Heart right ventricle (tissue), 16 donors: ENCODE measurements around the gene FAAP20. TPM values are rescaled to one million over a fixed set of nuclear protein-coding genes. Genes with fewer than 3 reads are reported as not detected.
A peak's percentile ranks its signal among the peaks of the same experiment; 100 is the strongest.

ENCODE experiments used
- ATAC-seq, 8 donors: fragments of 200-7000 bp; cut with Tn5 transposase; one replicate each; pipeline ENCODE4 v1.9.1; 2020; ENCODE audit warnings: mild to moderate bottlenecking in 8 of 8, moderate library complexity in 8 of 8, moderate number of reproducible peaks in 1 of 8
- DNase-seq, 2 donors: peaks; one replicate each; pipeline ENCODE4 v3.0.0-alpha.2; 2020
- H3K27ac ChIP-seq, 10 donors: fragments of 200-600 bp; sonication (generic) in 2 of 10; one replicate each; pipeline versions ENCODE4 v1.5.0 to v1.8.0; 2020 to 2022; ENCODE audit warnings: mild to moderate bottlenecking in 3 of 10
- H3K27me3 ChIP-seq, 7 donors: fragments of 200-600 bp; one replicate each; pipeline ENCODE4 v1.8.0; 2021 to 2022; ENCODE audit warnings: mild to moderate bottlenecking in 2 of 7
- H3K36me3 ChIP-seq, 9 donors: fragments of 200-600 bp; sonication (generic) in 1 of 9; one replicate each; pipeline versions ENCODE4 v1.5.0 to v1.8.0; 2020 to 2022; ENCODE audit warnings: mild to moderate bottlenecking in 2 of 9
- H3K4me1 ChIP-seq, 9 donors: fragments of 200-600 bp; sonication (generic) in 1 of 9; one replicate each; pipeline versions ENCODE4 v1.5.0 to v1.8.0; 2020 to 2022; ENCODE audit warnings: mild to moderate bottlenecking in 4 of 9
- H3K4me3 ChIP-seq, 10 donors: fragments of 200-600 bp; sonication (generic) in 2 of 10; one replicate each; pipeline versions ENCODE4 v1.5.0 to v1.8.0; 2020 to 2022; ENCODE audit warnings: mild to moderate bottlenecking in 7 of 10, moderate library complexity in 2 of 10
- H3K9me3 ChIP-seq, 11 donors: fragments of 200-600 bp in 10 of 11; sonication (generic) in 2 of 11; one replicate each; pipeline versions ENCODE4 v1.5.0 to v1.8.0; 2013 to 2022; ENCODE audit warnings: mild to moderate bottlenecking in 2 of 11, control low read depth in 1 of 11, moderate library complexity in 1 of 11
- WGBS, 2 donors: extraction: QIAGEN DNeasy Blood & Tissue Kit; methylation state at CpG; one replicate each; pipeline ENCODE4 v1.1.7; 2013; ENCODE audit warnings: inconsistent platforms in 1 of 2; 5-methylcytosine and 5-hydroxymethylcytosine counted together
- intact Hi-C, 10 donors: fragments of 100-400 bp; cut with DNase I; formaldehyde crosslinking; loops; one replicate each; pipeline versions ENCODE4 v1.11.1 to v1.14.2; 2022
- polyA plus RNA-seq, 2 donors: library from polyadenylated mRNA; stranded (reverse); fragments of 200-250 nt; gene quantifications; one replicate each; pipeline ENCODE4 v1.2.3, GENCODE V29; 2013
- total RNA-seq, 10 donors: library from RNA; stranded (reverse); fragmentation: NEBNext Ultra II Directional in 3 of 10; extraction: Animal tissue kit (Norgen Biotek cat#: 25700) in 3 of 10; gene quantifications; one replicate each; pipeline versions ENCODE4 v1.2.1 to v1.2.4, GENCODE V29; 2021 to 2023
- TF ChIP-seq, protein P1 (sequence below), 9 donors: fragments of 200-600 bp; sonication (generic) in 2 of 9; IDR thresholded peaks; one replicate each; pipeline versions ENCODE4 v1.5.0 to v1.8.0; 2021 to 2022; ENCODE audit warnings: antibody characterized with exemption in 9 of 9, mild to moderate bottlenecking in 5 of 9, moderate library complexity in 1 of 9
- donor health status: Arrhythmogenic right ventricular cardiomyopathy.
- donor health status: ischemic (EF 13 %, LVEDD 7.1; RV severe dilation, severe dysfunction).
- donor health status: healthy with polysubstance abuse.
- donor health status: DM: no; HTN: yes; CAD: no.
- donor health status: DM: no; HTN: no; CAD: no.
- donor health status: ischemic (EF 25% LVEDD 6.9; RV normal size, moderate dysfunction).
- donor health status: ischemic (EF 25% LVEDD 5.7; RV mildly dilated, moderate dysfunction).
- donor health status: healthy.
- donor health status: DM: yes; HTN: yes; CAD: no.
- donor health status: Ischemic cardiomyopathy.
- donor health status: ischemic (EF 35%, LVEDD 5.7; RV mildly dilated, moderate dysfunction).
- donor health status: nonischemic (EF 11% LVEDD 7.7; RV severe dilation, severe dysfunction).
- donor health status: DM: yes; HTN: yes; CAD: no.
- donor health status: PGD.
- donor health status: ischemic (EF 29% LVEDD 5.4; RV normal size, mild dysfunction).
- donor health status: nonischemic (EF 23%, LVEDD 6.1; RV moderate dilation, normal function).

Gene FAAP20
- total and polyA plus RNA-seq, 12 donors, result 30.9 to 83.6 (median 38.6) TPM

GRCh38 chr1:2189459-2190425 is 4.8 kb downstream of the FAAP20 start:
- peaks cover 19 to 51% (median 41%) of the 10 kb centered on the region in 9 donors for H3K4me1 ChIP-seq
- H3K27me3 ChIP-seq, result no peaks in the 10 kb centered on the region
- peaks cover 0 to 16% (median 0%) of the 10 kb centered on the region in 9 donors for H3K36me3 ChIP-seq
- ATAC-seq (peak; percentile 86 to 95 (median 94)), DNase-seq (peak; percentile 95 to 97)
- intact Hi-C loops, result loop anchor here in 8 of 10 donors (5.0 to 10.0 kb wide), 5 partner anchors 55 to 455 kb away; no protein-coding TSS in a partner anchor
- no peaks in the 10 kb centered on the region for H3K9me3 ChIP-seq
- H3K27ac ChIP-seq, result peak overlapping the region; percentile 90 to 99 (median 94)
- TF ChIP-seq, protein P1, sequence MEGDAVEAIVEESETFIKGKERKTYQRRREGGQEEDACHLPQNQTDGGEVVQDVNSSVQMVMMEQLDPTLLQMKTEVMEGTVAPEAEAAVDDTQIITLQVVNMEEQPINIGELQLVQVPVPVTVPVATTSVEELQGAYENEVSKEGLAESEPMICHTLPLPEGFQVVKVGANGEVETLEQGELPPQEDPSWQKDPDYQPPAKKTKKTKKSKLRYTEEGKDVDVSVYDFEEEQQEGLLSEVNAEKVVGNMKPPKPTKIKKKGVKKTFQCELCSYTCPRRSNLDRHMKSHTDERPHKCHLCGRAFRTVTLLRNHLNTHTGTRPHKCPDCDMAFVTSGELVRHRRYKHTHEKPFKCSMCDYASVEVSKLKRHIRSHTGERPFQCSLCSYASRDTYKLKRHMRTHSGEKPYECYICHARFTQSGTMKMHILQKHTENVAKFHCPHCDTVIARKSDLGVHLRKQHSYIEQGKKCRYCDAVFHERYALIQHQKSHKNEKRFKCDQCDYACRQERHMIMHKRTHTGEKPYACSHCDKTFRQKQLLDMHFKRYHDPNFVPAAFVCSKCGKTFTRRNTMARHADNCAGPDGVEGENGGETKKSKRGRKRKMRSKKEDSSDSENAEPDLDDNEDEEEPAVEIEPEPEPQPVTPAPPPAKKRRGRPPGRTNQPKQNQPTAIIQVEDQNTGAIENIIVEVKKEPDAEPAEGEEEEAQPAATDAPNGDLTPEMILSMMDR (IDR thresholded peaks at IDR 0.05), result peak in 1 of 9 donors; percentile 9
- 8 to 10% methylated on average over 65 of the region's 65 CpGs for WGBS, 2 donors
- peak overlapping the region; percentile 22 to 74 (median 62) for H3K4me3 ChIP-seq

DNA sequence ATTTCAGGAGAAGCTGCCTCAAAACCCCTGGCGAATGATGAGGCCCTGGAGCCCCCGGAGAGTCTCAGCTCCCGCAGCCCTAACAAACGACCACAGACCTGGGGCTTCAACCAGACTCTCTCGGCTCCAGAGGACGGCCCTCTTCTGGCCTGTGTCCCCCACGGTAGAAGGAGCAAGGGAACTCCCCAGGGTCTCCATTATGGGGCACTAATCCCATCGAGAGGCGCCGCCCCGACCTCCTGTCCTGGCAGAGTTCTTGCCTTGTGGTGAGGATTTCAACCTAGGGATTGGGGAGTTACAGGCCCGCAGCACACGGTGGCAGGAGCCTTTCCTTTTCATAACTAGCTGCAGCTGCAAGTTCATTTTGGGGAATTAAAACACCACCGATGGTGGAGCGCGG is 6.2 kb downstream of the FAAP20 start:
- no peak overlapping the region for H3K27ac ChIP-seq
- no peaks in the 10 kb centered on the region for H3K9me3 ChIP-seq
- H3K4me3 ChIP-seq, result no peak overlapping the region
- ATAC-seq, result no peak
- peaks cover 15 to 43% (median 34%) of the 10 kb centered on the region in 9 donors for H3K4me1 ChIP-seq
- intact Hi-C loops, result loop anchor here in 1 of 10 donors (10.0 kb wide), 1 partner anchor 54 kb away; no protein-coding TSS in a partner anchor
- no peaks in the 10 kb centered on the region for H3K27me3 ChIP-seq
- TF ChIP-seq, protein P1 (IDR thresholded peaks at IDR 0.05), result no peak
- WGBS, 2 donors, result 93 to 94% methylated on average over 16 of the region's 16 CpGs
- peaks cover 0 to 20% (median 0%) of the 10 kb centered on the region in 9 donors for H3K36me3 ChIP-seq
- DNase-seq, result no peak

DNA sequence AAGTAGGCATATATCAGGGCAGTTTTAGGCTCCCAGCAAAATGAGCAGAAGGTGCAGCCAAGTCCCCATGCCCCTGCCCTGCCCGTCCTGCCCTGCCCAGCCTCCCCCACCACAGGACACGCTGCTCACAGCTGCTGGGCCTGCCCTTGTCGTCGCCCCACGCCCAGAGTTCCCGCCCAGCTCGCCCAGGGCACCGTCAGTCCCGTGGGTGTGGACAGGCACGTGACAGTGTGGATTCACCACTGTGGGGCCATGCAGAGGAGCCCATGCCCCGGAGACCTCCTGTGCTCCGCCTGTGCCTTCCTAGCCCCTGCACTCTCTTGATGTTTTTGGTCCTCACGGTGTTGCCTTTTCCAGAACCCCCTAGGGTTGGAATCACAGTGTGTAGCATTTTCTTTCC is 7.0 kb downstream of the FAAP20 start:
- WGBS, 2 donors, result 73 to 84% methylated on average over 13 of the region's 13 CpGs
- TF ChIP-seq, protein P1 (IDR thresholded peaks at IDR 0.05), result no peak
- Histone ChIP-seq H3K4me1 (peaks cover 14 to 36% (median 27%) of the 10 kb centered on the region in 9 donors), H3K27me3 (no peaks in the 10 kb centered on the region), H3K36me3 (peaks cover 0 to 20% (median 0%) of the 10 kb centered on the region in 9 donors), H3K4me3 (no peak overlapping the region), H3K27ac (no peak overlapping the region), H3K9me3 (no peaks in the 10 kb centered on the region)
- intact Hi-C loops, result loop anchor here in 1 of 10 donors (10.0 kb wide), 1 partner anchor 53 kb away; no protein-coding TSS in a partner anchor
- ATAC-seq (no peak), DNase-seq (no peak)

- no peak for ATAC-seq
- Histone ChIP-seq H3K27ac (no peak overlapping the region), H3K36me3 (peaks cover 0 to 20% (median 0%) of the 10 kb centered on the region in 9 donors), H3K27me3 (no peaks in the 10 kb centered on the region), H3K4me3 (no peak overlapping the region), H3K9me3 (no peaks in the 10 kb centered on the region), H3K4me1 (peaks cover 10 to 29% (median 21%) of the 10 kb centered on the region in 9 donors)
- TF ChIP-seq, protein P1 (IDR thresholded peaks at IDR 0.05), result no peak
- no peak for DNase-seq
- 91% methylated on average over 9 of the region's 9 CpGs for WGBS, 2 donors
- intact Hi-C loops, result loop anchor here in 1 of 10 donors (10.0 kb wide), 1 partner anchor 52 kb away; no protein-coding TSS in a partner anchor
Measured at GRCh38 chr1:2186901-2187300, 7.7 kb downstream of the FAAP20 start.
